ENCODE data around the gene FDXR.

Gene FDXR

DNA sequence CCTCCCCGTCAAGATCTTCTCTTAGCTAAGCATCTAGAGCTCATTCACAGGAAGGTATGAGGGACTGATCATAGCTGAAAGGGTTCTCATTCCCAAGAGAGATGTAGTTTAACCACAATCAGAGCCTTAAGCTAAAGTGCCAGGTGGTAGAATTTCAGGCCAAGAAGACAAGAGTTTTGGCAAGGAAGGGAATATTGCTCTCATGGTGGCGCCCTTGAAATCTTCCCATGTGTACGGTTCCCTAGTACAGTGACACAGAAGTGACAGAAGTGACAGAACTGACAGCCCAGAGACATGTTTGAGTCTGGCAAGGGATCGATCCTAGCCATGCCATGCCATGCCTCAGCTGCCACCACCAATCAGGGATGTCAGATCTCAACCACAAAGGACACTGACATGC, 15.6 kb downstream of the FDXR start:
- DNase-seq (ENCODE audit: low read depth in 2 of 2) = no peak

DNA sequence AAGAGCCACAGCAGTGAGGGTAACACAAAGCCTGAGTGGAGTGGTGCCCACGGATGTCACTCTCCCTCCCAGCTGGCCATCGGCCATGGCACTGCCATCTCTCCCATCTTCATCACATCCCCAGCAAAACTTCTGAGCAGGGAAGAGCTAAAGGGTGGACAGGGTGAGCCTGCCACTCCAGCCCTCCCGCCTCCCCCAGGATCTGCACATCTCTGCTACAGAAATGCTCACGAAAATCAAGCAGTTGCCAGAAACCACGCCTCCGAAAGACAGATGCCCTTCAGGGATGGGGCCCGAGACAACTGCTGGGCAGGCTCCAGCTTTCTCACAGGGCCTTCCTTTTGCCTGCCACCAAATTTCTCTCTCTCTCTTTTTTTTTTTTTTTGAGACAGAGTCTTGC, 16.7 kb downstream of the FDXR start:
- no peak for DNase-seq (ENCODE audit: low read depth in 2 of 2)

DNA sequence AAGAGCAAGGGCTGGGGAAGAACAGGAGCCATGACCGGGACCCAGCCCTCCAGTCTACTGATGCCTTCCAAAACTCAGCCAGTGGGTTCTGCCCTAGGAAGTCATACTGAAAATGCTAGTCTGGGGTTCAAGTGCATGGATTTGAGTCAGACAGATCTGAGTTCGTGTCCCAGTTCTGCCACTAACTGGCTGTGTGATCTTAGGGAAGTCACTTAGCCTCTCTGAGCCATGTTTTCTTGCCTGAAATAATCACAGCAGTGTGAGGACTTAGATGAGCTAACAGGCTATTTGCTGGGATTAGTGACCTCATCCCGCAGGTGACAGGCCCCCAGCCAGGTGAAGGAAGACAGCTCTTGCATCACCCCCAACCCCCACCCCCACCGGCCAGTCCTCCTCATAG, 17.5 kb downstream of the FDXR start:
- no peak for DNase-seq (ENCODE audit: low read depth in 2 of 2)

DNA sequence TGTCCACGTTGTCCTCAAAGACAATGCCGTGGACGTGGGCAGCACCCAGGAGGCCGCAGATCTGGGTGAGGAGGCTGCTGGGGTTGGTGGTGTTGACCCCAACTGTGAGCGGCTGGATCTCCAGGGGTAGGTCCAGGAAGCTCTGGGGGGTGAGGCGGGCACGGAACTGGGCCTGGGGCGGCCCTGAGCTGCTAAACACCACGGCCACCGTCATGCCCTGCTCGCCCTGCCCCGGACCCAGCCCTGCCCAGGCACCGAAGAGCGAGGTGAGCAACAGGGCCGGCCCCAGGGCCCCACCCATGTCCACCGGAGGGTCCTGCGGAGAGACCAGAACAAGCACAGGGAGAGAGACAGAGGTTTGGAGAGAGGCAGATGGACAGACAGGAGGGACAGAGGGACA, 18.0 kb downstream of the FDXR start:
- DNase-seq (ENCODE audit: low read depth in 2 of 2) = no peak

DNA sequence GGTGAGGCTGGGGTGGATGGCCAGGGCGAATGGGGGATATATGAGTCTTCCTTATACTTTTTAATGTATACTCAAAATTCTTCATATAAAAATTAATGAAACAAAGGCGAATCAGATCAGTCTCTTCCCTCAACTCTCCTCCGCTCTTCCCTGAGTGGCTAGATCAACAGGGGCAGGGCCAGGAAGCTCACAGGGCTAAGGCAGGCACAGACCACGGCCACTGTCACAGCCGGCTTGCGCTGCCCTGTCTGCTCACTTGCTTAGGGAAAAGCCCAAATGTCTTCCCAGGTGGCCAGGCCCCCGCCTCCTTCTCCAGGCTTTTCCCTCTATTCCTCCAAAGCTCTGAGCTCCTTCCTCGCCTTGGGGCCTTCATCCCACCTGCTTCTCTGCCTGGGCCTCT, 19.1 kb downstream of the FDXR start:
- no peak for DNase-seq (ENCODE audit: low read depth in 2 of 2)

DNA sequence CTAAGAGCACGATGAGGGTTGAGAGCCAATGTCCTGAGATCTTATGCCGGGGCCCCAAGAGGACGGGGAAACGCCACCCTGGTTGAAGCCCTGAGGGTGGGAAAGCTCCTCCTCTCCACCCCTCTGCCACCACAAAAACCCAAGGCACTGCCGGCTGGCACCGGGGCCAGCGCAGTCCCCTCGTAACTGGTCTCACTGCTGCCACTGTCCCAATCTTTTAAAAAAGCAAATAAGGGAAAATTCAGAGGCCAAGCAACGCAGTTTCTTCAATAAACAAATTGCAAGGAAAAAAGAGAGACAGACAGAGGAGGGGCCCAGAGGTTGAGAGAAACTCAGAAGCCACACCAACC, 19.8 kb downstream of the FDXR start:
- DNase-seq (ENCODE audit: low read depth in 2 of 2) = no peak

DNA sequence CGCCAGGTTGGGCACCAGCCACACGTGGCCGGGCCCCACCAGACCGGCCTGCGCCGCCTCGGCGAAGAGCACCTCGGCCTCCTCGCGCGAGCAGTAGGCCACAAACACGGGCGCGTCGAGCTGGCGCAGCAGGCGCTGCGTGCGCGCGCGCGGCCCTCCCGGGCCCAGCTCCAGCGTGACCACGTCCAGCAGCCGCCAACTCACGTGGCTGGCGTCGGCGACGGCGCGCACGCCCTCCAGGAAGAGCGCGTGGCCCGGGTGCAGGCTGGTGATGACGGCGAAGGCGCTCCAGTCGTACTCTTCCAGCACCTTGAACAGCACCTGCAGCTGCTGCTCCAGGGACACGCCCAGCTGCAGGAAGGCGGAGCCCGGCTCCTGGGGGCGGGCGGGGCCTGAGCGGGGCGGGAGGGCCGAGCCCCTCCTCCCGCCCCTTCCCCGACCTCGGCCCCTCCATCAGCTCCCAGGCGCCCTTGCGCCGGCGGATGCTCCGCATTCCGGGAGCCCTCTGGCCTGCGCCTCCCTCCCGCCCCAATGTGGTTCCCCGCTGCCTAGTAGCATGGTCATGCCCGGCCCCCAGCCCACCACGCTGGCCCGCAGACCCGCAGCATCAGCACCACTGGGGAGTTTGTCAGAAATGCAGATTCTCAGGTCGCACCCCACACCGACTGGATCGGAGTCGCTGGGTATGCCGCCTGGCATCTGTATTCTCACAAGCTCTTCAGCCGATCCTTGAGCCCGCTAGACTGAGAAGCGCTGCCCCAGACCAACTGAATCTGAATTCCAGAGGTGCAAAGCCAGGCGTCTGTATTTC, 20.4 kb downstream of the FDXR start:
- DNase-seq (ENCODE audit: low read depth in 2 of 2) = peak; percentile 23 to 44

DNA sequence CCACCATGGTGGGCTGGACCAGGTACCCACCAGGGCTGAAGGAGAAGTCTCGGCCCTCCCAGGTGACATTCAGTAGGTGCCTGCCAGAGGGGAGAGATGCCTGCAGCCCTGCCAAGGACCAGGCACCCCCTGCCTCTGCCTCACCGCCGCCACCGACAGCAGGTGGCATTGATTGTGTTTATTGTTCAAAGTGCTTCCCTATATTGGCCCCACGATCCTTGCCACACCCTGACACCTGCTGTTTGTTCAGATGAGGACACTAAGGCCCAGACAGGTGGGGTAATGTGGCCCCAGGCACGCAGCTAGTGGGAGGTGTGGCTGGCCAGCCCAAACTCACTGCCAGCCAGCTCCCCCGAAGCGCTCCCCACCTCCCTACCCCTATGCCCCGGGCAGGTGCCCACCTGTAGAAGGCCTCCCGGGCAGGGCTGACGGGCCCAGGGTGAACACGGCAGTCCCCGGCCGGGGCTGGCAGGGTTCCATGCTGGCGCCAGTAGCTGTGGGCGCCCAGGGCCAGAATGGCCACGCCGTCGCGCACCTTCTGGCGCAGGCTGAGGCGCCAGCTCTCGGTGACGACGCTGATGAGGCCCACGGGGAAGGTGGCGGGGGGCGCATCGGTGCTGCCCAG, 21.1 kb downstream of the FDXR start:
- no peak for DNase-seq (ENCODE audit: low read depth in 2 of 2)

DNA sequence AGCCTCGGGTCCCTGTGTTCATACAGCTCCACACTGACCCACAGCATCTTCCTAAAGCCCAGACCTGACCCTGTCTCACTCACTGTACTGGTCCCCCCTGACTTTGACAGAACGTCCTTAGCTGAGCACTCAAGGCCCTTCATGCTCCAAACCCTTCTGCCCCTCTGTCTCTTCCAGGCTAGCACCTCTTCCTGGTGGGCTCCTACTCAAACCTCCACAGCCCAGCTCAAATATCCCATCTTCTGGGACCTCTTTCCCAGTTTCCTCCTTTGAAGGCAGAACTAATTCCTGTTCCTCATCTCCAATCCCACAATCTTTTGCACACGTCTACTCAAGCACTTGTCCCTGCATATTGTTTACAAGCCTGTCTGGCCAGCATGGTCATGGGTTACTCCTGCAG, 21.9 kb downstream of the FDXR start:
- DNase-seq (ENCODE audit: low read depth in 2 of 2) = no peak

DNA sequence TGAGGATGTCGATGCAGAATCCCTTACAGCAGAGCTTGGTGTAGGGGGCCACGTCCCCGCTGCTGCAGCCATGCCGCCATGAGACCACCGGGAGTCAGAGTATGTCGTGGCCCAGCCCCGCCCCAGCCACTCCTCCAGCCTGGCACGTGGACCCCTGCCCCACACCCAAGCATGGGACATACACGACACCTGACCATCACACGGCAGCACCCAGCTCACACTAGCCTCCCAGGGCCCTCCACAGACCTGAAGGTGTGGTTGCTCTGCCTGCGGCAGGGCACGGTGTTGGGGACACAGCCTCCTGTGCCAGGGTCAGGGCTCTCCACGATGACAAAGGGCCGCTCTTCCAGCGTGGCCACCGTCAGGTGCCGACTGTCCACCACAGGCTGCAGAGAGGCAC, 22.5 kb downstream of the FDXR start:
- no peak for DNase-seq (ENCODE audit: low read depth in 2 of 2)

DNA sequence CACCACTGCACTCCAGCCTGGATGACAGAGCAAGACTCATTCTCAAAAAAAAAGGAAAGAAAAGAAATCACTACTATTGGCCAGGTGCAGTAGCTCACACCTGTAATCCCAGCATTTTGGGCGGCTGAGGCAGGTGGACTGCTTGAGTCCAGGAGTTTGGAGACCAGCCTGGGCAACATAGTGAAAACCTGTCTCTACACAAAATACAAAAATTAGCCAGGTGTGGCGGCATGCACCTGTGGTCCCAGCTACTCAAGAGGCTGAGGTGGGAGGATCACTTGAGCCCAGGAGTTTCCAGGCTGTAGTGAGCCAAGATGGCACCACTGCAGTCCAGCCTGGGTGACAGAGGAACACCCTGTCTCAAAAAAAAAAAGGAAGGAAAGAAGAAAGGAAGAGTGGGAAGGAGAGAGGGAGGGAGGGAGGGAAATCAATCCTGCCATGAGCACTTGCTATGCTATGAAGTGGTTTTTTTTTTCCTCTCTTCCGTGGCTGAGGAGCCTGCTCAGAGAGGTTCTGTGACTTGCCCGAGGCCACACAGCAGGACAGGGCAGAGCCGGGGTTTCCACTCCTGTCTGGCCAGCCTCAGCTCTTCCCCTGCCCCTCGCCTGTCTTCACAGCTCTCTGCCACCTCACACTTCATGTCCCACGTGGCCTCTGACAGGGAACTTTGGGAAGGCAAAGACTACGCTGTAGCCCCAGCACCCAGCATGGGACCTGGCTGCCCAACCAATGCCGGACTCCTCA, 24.0 kb downstream of the FDXR start:
- DNase-seq (ENCODE audit: low read depth in 2 of 2) = no peak

DNA sequence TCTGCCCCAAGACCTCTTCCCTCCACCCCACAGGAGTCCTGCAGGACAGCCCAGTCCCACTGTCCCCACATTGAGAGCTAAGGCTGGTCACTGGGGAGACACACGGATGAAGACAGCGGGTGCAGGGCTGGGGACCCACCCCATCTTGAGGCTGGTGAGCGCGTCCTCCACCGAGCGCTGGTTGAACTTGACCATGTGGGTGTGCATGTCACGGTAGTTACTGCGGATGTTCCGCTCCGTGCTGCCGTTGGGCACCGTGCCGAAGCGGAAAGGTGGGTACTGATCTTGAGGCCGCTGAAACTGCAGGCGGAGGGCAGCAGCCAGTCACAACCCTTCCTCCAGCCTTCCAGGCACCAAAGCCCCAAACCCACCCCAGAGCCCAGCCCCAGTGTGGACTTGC, 26.2 kb downstream of the FDXR start:
- no peak for DNase-seq (ENCODE audit: low read depth in 2 of 2)

DNA sequence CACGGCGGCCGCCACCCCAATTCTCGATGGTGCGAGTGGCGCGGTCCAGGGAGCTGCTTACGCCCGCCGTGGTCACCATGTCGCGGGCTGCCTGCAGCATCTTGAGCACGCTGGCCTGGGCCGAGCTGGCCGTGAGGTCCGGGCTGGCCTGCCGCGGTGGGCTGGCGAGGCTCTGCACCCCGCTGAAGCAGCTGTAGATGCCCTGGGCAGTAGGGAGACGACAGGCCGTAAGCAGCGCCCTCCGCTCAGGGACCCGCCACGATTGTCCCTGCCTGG, 29.5 kb downstream of the FDXR start:
- no peak for DNase-seq (ENCODE audit: low read depth in 2 of 2)

DNA sequence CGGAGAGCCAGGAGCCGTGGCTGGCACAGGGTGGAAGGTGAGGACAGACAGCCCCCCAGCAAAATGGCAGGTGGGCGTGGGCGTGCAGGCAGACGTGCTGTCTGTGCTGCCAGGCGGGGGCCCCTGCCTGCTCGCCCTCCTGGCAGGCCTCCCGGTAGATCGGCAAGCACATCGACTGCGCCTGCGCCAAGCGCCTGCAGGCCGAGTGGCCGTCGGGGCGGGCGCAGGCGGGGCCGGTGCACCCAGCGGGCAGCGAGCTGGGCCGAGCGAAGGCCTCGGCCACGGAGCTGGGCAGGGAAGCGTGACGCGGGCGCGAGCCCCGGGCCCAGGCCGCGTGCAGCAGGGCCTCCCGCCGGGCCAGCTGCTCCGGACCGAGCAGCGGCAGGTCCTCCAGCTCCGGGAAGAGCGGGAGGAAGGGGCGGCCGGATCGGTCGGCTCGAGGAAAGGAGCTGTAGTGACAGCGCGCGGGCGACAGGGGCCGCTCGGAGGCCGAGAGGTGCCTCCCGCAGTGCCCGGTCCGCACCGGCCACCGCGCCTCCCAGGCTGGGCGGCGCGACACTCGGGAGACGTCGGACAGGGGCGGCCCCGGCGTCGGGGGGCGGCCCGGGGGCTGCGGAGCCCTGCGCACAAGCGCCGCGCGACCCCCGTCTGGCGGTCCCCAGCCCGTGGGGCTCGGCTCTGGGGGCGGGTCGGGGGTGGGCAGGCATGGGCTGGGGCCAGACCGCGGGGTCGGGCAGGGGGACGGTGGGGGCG, 30.0 kb downstream of the FDXR start:
- no peak for DNase-seq (ENCODE audit: low read depth in 2 of 2)

DNA sequence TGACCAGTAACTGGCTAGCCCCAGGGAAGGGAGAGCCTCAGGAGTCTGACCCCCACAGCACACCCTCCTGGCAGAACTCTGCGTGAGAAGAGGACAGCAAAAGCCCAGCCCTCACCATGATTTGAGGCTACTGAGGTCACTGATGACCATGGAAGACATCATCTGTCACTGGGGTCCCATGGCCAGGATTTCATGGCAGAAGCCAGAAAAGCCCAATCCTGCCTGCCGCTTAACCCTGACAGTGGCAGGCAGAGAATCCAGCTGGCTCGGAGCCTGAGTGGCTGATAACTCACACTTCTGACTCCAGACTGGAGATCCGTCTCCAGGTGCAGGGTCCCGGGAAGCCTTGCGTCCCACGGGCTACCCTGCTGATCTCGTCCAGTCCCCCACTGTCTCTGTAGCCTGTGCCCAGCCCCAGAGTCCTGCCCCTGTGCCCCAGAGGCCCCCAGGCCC, 30.6 kb downstream of the FDXR start:
- no peak for DNase-seq (ENCODE audit: low read depth in 2 of 2)

DNA sequence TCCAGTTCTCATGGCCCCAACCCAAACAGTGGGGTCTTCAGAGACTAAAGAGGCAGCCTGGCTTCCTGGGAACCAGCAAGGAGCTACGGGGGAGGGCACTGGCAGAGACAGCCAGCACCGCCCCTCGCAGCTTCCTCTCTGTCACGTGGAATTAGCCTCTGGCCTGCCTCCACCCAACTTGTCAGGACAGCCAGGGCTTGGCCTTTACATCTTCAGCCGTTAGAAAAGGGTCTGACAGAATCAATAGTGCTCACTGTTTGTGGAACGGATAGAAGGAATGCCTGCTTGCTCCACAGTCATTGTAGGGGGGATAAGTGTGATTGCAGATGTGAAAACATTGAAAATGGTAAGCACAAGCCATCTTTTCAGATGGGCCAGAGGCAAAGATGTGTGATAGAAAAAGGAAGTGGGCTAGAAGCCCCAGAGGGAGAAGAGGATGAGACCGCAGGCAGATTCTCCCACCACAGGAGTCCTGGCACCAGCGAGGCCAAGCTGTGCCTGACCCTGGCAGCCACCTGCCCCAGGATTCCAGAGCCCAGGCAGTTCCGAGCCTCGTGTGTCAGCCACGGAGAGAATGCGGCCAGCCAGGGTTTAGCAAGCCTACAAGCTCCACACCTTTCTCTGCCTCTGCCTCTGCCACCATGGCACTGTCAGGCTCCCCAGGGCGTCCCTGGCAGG, 31.7 kb downstream of the FDXR start:
- no peak for DNase-seq (ENCODE audit: low read depth in 2 of 2)

DNA sequence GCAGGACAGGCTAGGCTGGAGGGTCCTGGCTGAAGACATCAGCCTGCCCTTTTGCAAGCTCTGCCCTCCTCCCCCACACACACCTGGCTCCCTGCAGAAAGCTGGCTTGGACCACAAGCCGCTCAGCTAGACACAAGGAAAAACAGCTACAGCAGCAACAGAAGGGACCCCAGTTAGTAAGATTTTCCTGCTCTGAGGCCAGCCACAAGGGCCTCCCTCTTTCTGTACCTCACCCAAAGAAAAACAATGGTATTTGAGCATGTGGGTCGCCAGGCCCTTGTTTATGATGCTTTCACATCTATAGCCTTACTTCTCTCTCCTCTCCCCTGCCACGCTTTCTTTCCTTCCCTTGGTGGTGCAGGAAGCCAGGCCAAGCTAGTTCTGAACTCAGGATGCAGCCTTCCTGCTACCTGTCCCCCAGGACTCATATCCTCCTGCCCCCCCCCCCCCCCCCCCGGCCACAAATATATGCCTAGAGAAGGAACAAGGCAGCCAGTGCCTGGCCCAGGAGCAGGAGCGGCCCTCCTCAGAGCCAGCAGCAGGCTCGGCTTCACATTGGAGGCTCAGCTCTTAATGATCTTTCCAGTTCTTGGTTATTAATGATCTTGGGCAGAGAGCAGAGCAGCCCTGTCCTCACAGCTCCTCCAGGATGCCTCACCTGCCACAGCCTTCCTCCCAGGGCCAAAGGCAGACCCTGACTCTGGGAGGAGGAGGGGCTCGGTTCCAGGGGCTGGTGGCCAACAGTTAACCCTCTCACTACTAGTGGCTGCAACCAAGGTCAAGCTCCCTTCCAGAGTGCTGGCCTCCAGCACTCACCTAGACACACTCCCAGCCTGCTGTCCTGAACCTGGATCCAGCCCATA, 32.6 kb downstream of the FDXR start:
- no peak for DNase-seq (ENCODE audit: low read depth in 2 of 2)

DNA sequence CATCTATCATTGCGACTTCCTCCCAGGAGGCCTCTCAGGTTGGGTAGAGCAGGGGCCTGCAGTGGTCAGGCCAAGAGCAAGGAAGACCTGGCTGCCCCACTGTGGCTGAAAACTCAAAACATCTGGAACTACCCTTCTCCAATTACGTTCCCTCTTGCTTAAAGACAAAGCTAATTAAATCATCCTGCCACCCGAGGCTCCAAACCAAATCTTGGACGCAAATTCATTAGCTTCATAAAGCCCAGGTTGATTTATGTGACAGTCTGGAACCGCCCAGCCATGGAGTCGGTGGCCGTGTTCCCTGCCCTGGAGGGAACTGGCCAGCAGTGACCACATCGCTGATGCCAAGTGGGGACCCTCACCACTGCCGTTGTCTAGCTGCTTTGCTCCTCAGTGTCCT, 34.5 kb downstream of the FDXR start:
- DNase-seq (ENCODE audit: low read depth in 2 of 2) = no peak

DNA sequence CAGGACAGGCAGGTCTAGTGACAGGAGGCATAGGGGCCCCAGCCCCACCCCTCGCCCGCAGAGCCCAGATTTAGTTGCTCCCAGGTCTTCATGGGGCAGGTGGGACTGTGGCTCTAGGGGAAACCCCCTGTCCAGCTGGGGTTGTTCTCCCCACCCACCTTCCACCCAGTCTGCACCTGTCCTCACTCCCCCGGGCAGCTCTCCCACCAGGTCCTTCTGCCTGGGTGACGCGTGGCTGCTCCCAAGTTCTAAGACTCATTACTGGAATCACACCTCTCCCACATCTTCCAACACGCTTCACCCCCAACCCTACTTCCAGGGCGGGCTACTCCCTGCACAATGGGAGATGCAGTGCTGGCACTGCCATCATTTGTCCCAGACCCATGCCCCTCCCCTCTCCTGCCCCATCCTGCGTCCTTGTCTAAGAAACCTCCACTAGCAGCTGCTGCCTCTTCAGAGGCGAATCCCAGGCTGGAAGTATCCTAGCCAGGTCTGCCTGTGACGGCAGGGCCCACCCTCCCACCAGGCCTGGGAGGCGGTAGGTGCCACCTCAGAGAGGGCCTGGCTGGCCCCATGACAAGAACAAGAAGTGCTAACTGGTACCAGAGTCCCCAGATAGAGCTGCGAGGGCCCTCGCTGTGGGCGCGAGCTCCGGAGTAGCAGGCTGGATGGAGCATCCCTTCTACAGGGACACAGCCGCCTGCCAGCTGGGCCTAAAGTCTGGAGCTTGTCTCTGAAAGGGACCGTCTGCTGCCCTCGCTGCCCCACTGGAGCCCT, 35.9 kb downstream of the FDXR start:
- DNase-seq (ENCODE audit: low read depth in 2 of 2) = no peak

DNA sequence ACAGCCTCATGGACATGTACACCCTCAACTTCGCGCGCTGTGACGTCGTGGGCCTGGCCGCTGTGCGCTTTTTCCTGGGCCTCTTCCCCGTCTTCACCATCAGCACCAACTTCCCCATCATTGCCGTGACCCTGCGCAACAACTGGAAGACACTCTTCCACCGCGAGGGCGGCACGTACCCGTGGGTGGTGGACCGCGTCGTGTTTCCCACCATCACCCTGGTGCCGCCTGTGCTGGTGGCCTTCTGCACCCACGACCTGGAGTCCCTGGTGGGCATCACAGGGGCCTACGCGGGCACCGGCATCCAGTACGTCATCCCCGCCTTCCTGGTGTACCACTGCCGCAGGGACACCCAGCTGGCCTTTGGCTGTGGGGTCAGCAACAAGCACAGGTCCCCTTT, 36.6 kb downstream of the FDXR start:
- no peak for DNase-seq (ENCODE audit: low read depth in 2 of 2)
